ENCODE data around the gene KCNJ6. TPM values are rescaled to one million over a fixed set of nuclear protein-coding genes. Genes with fewer than 3 reads are reported as not detected.

The KCNJ6 gene
- total RNA-seq, 1 experiment from 2014 or later: not detected

DNA sequence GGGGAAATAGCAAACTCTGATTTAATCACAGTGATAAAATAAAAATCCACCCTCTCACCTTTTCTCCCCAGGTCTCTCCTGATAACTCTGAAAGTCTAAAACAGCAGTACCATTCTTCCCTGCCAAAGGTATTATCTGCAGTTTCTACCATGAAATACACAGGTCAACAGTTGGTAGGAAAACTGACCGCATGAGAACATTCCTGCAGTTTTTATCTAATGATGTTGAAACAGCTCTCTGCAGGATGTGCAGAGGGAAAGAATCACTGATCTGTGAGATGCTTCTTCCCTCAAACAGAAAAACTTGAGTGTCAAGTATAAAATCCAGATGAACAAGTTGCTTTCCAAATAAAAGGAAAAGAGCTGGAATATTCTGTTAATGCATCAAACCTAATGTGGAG is 39.1 kb downstream of the KCNJ6 start (continued):
- TF ChIP-seq EGR1 (IDR thresholded peaks at IDR 0.05; ENCODE audit: low read depth): no peak
- TF ChIP-seq CEBPB (IDR thresholded peaks at IDR 0.05; ENCODE audit: low read depth): no peak
- no peak for TF ChIP-seq SRF (IDR thresholded peaks at IDR 0.05; ENCODE audit: low read depth)

DNA sequence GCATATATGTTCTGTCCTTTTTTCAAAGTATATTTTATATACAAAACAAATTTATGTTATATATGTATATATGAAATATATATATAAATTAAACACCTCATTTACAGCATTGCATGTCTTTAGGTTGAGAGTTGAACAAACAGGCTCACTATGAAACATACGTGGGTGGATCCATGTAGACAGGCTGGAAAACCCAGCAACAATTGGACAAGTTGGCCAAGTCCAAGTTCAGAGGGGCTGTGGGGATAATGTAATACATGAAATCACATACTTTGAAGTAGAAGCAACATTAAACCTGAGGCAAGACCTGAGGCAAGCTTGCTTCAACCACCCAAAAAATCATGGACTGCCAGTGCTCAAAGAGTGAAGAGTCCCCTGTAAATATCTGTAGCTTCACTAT is 39.7 kb downstream of the KCNJ6 start:
- no peaks in the 10 kb centered on the region for H3K9me2 ChIP-seq (ENCODE audit: insufficient read depth)
- RAD21 ChIA-PET (ENCODE audit: low non-redundant PET in 1 of 2, low total read pairs in 2 of 2, uncharacterized antibody in 2 of 2, unreplicated experiment in 2 of 2): no interaction called here

More for the DNA sequence above, 39.7 kb downstream of the KCNJ6 start:
- no TSS peak for BruUV-seq (replicated peaks)
- H3K4me3 ChIP-seq (replicated peaks in 1 of 2; ENCODE audit: low read depth in 1 of 2, low read length in 2 of 2): no peak overlapping the region
- no peak overlapping the region for H3K27ac ChIP-seq (ENCODE audit: low read depth, low read length)
- ChIA-PET CTCF (no interaction called here), POLR2A (no interaction called here)
- intact Hi-C loops (cut with micrococcal nuclease): no loop called here
- no peaks in the 10 kb centered on the region for H3K79me2 ChIP-seq (ENCODE audit: insufficient read depth, low read length)
- no peak overlapping the region for H2AFZ ChIP-seq (ENCODE audit: low read depth, low read length, poor library complexity, severe bottlenecking)
- DNase-seq (ENCODE audit: low read depth, low spot score) (no peak), ATAC-seq (no peak)
- no peaks in the 10 kb centered on the region for H3K4me1 ChIP-seq (ENCODE audit: control insufficient read depth in 1 of 2, insufficient read depth in 2 of 2, low read length in 2 of 2)
- H3K36me3 ChIP-seq (ENCODE audit: control insufficient read depth in 1 of 2, insufficient read depth in 2 of 2, low read length in 2 of 2): no peaks in the 10 kb centered on the region
- H3K9ac ChIP-seq (ENCODE audit: low read length): no peak overlapping the region
- H4K20me1 ChIP-seq (ENCODE audit: insufficient read depth): no peaks in the 10 kb centered on the region
- no peaks in the 10 kb centered on the region; a peak in 1 of 4 replicates for H3K9me3 ChIP-seq (ENCODE audit: control insufficient read depth in 1 of 2, insufficient read depth in 1 of 2, low read depth in 1 of 2, low read length in 2 of 2)
- no peaks in the 10 kb centered on the region for H3K27me3 ChIP-seq (ENCODE audit: insufficient read depth, low read length)
- no peak overlapping the region for H3K4me2 ChIP-seq (ENCODE audit: low read length)
- no peak for TF ChIP-seq JUND (IDR thresholded peaks at IDR 0.05)
- TF ChIP-seq, protein P1, sequence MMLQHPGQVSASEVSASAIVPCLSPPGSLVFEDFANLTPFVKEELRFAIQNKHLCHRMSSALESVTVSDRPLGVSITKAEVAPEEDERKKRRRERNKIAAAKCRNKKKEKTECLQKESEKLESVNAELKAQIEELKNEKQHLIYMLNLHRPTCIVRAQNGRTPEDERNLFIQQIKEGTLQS (IDR thresholded peaks at IDR 0.05): no peak
- no peak for TF ChIP-seq POLR2A (IDR thresholded peaks at IDR 0.05; ENCODE audit: borderline replicate concordance, extremely low read depth, insufficient read depth, insufficient read length)
- TF ChIP-seq ZBTB33 (IDR thresholded peaks at IDR 0.05; ENCODE audit: extremely low read depth, insufficient replicate concordance, low read length): no peak
- TF ChIP-seq EZH2phosphoT487 (IDR thresholded peaks at IDR 0.05; ENCODE audit: borderline replicate concordance): no peak
- TF ChIP-seq CBX3 (IDR thresholded peaks at IDR 0.05; ENCODE audit: low read depth): no peak
- TF ChIP-seq, protein P2, sequence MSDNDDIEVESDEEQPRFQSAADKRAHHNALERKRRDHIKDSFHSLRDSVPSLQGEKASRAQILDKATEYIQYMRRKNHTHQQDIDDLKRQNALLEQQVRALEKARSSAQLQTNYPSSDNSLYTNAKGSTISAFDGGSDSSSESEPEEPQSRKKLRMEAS (IDR thresholded peaks at IDR 0.05): no peak
- TF ChIP-seq YY1 (IDR thresholded peaks at IDR 0.05; ENCODE audit: extremely low read depth, insufficient replicate concordance, low read depth, low read length): no peak
- TF ChIP-seq EZH2 (IDR thresholded peaks at IDR 0.05): no peak
- no peak for TF ChIP-seq ELF1 (IDR thresholded peaks at IDR 0.05; ENCODE audit: borderline replicate concordance, low read depth)
- TF ChIP-seq RAD21 (IDR thresholded peaks at IDR 0.05; ENCODE audit: low read depth): no peak
- TF ChIP-seq ZFX (IDR thresholded peaks at IDR 0.05): no peak
- TF ChIP-seq, protein P3, sequence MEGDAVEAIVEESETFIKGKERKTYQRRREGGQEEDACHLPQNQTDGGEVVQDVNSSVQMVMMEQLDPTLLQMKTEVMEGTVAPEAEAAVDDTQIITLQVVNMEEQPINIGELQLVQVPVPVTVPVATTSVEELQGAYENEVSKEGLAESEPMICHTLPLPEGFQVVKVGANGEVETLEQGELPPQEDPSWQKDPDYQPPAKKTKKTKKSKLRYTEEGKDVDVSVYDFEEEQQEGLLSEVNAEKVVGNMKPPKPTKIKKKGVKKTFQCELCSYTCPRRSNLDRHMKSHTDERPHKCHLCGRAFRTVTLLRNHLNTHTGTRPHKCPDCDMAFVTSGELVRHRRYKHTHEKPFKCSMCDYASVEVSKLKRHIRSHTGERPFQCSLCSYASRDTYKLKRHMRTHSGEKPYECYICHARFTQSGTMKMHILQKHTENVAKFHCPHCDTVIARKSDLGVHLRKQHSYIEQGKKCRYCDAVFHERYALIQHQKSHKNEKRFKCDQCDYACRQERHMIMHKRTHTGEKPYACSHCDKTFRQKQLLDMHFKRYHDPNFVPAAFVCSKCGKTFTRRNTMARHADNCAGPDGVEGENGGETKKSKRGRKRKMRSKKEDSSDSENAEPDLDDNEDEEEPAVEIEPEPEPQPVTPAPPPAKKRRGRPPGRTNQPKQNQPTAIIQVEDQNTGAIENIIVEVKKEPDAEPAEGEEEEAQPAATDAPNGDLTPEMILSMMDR (IDR thresholded peaks at IDR 0.05 in 2 of 3, conservative IDR thresholded peaks at IDR 0.05 in 1 of 3; ENCODE audit: borderline replicate concordance in 1 of 3, insufficient read depth in 1 of 3, low read depth in 2 of 3, low read length in 2 of 3): no peak
- no peak for TF ChIP-seq TCF7L2 (IDR thresholded peaks at IDR 0.05; ENCODE audit: borderline replicate concordance, extremely low read depth, insufficient read depth, insufficient read length)
- no peak for TF ChIP-seq POLR2AphosphoS5 (IDR thresholded peaks at IDR 0.05; ENCODE audit: low read depth, low read length)
- no peak for TF ChIP-seq FOSL1 (IDR thresholded peaks at IDR 0.05; ENCODE audit: low read depth)
- no peak for TF ChIP-seq CEBPB (IDR thresholded peaks at IDR 0.05; ENCODE audit: low read depth)

Measured in HCT116 (cell line).